ENCODE data around the gene CPT1B. TPM values are rescaled to one million over a fixed set of nuclear protein-coding genes. Genes with fewer than 3 reads are reported as not detected.

The CPT1B gene
- total RNA-seq, 1 donor from 2014 or later: 12.7 TPM

GRCh38 chr22:50584106-50585096, 6.2 kb upstream of the CPT1B start:
- Histone ChIP-seq H3K27me3 (no peaks in the 10 kb centered on the region), H3K27ac (no peak overlapping the region), H3K9me3 (no peaks in the 10 kb centered on the region), H3K4me3 (no peak overlapping the region), H3K36me3 (no peaks in the 10 kb centered on the region), H3K4me1 (peaks cover 13% of the 10 kb centered on the region)
- ATAC-seq (no peak), DNase-seq (peak; percentile 40)
- no peak for TF ChIP-seq CTCF (IDR thresholded peaks at IDR 0.05)
- intact Hi-C loops (cut with DNase I): no loop called here

- no peaks in the 10 kb centered on the region for H3K36me3 ChIP-seq
- H3K27me3 ChIP-seq: no peaks in the 10 kb centered on the region
- H3K4me1 ChIP-seq: peaks cover 20% of the 10 kb centered on the region
- intact Hi-C loops (cut with DNase I): no loop called here
- TF ChIP-seq CTCF (IDR thresholded peaks at IDR 0.05): no peak
- H3K4me3 ChIP-seq: peak overlapping the region; percentile 82
- H3K27ac ChIP-seq: peak overlapping the region; percentile 99
- DNase-seq (peak; percentile 58), ATAC-seq (peak; percentile 44)
- H3K9me3 ChIP-seq: no peaks in the 10 kb centered on the region
Observed at GRCh38 chr22:50583294-50583861, 5.2 kb upstream of the CPT1B start.

DNA sequence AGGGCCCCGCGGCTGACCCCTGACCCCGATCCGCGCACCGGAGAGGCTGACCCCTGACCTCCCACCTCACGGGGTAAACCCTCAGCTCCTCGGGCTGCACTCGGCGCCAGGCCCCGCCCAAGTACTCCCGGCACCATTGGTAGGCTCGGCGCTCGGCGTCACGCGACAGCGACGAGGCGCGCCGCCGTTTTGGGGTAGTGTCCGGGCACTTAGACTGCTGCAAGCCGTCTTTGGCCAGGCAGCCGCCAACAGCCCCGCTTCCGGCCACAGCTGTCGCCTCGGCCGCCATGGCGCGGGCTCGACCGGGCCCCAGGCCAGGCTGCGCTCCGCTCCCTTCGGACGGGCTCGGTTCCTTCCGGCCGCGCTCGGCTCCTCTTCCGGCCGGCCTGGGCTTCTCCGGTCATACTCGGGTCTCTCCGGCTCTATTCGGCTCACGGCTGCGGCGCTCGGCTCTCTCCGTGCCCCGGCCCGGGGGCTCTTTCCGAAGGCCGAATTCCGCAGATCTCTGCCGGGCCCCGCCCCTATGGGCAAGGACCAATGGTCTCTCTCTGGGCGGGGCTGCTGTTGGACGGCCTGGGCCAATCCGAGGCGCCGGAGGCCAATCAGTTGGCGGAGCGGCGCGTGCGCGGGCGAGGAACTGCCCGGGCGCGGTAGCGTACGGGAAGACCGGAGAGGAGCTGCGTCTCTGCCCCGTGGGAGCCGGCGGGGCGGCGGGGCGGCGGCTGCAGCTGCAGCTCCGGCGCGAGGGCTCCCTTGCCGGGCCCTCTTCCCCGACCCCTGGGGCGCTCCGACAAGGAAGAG, 4.5 kb upstream of the CPT1B start, which contains the start of gene CHKB:
Gene CHKB, minus strand, starts transcription at position 357 of the 801 bp plus-strand sequence. Its CDS starts 68 bp downstream, at position 289.
- Histone ChIP-seq H3K4me1 (peaks cover 23% of the 10 kb centered on the region), H3K9me3 (no peaks in the 10 kb centered on the region)
- intact Hi-C loops (cut with DNase I): no loop called here

GRCh38 chr22:50581950-50582492, 3.8 kb upstream of the CPT1B start:
- Histone ChIP-seq H3K4me3 (peak overlapping the region; percentile 82), H3K4me1 (peaks cover 27% of the 10 kb centered on the region), H3K9me3 (no peaks in the 10 kb centered on the region), H3K27ac (peak overlapping the region; percentile 99), H3K27me3 (no peaks in the 10 kb centered on the region), H3K36me3 (no peaks in the 10 kb centered on the region)
- intact Hi-C loops (cut with DNase I): no loop called here
- no peak for ATAC-seq
- DNase-seq: no peak
- no peak for TF ChIP-seq CTCF (IDR thresholded peaks at IDR 0.05)

More for the DNA sequence above, 4.5 kb upstream of the CPT1B start, which contains the start of gene CHKB:
- Histone ChIP-seq H3K36me3 (no peaks in the 10 kb centered on the region), H3K27me3 (no peaks in the 10 kb centered on the region), H3K4me3 (peak within 1 kb of the TSS; percentile 82), H3K27ac (peak within 1 kb of the TSS; percentile 99)
- peak; percentile 97 for ATAC-seq
- peak; percentile 99 for DNase-seq
- no peak for TF ChIP-seq CTCF (IDR thresholded peaks at IDR 0.05)
